HepG2 (cell line): ENCODE measurements around the gene TGFA. TPM values are rescaled to one million over a fixed set of nuclear protein-coding genes. Genes with fewer than 3 reads are reported as not detected.
A peak's percentile ranks its signal among the peaks of the same experiment; 100 is the strongest.

Experiments used
- ELF3 ChIP-seq: IDR thresholded peaks from 2 replicates; pipeline ENCODE4 v1.6.1; 2016; ENCODE audit warnings: missing genetic modification reagents, missing compliant biosample characterization
- FIP1L1 ChIP-seq: fragments of 200-400 bp; formaldehyde crosslinking; IDR thresholded peaks from 2 replicates; pipeline ENCODE4 v1.6.1; 2018; ENCODE audit warnings: low read depth, mild to moderate bottlenecking, low read length, moderate library complexity, borderline replicate concordance; ENCODE audit not compliant: insufficient read depth
- FOXC1 ChIP-seq: sonication (generic); formaldehyde crosslinking; IDR thresholded peaks from 2 replicates; pipeline ENCODE4 v1.8.0; 2022; ENCODE audit warnings: mild to moderate bottlenecking, missing genetic modification reagents, borderline replicate concordance
- HMG20B ChIP-seq: conservative IDR thresholded peaks from 2 replicates; pipeline ENCODE4 v1.6.1; 2016; ENCODE audit warnings: missing genetic modification reagents, missing compliant biosample characterization
- KDM5B ChIP-seq: sonication (generic); formaldehyde crosslinking; IDR thresholded peaks from 2 replicates; pipeline ENCODE4 v1.4.0; 2020; ENCODE audit warnings: missing genetic modification reagents, mild to moderate bottlenecking, borderline replicate concordance
- MEF2D ChIP-seq: sonication (generic); formaldehyde crosslinking; IDR thresholded peaks from 2 replicates; pipeline ENCODE4 v1.5.1; 2020; ENCODE audit warnings: mild to moderate bottlenecking, missing genetic modification reagents
- NR1H2 ChIP-seq: sonication (generic); formaldehyde crosslinking; IDR thresholded peaks from 2 replicates; pipeline ENCODE4 v1.8.1; 2022; ENCODE audit warnings: low read depth, missing genetic modification reagents, borderline replicate concordance
- PHB2 ChIP-seq: fragments of 450-650 bp; IDR thresholded peaks from 2 replicates; pipeline ENCODE4 v1.6.1; 2018; ENCODE audit not compliant: partially characterized antibody
- REPIN1 ChIP-seq: sonication (generic); formaldehyde crosslinking; IDR thresholded peaks from 2 replicates; pipeline ENCODE4 v1.8.0; 2022; ENCODE audit warnings: missing genetic modification reagents, low read depth, mild to moderate bottlenecking, borderline replicate concordance
- ZBTB1 ChIP-seq: sonication (generic); formaldehyde crosslinking; IDR thresholded peaks from 2 replicates; pipeline ENCODE4 v1.4.0; 2020; ENCODE audit warnings: missing genetic modification reagents, borderline replicate concordance
- ZEB1 ChIP-seq: IDR thresholded peaks from 2 replicates; pipeline ENCODE4 v1.6.1; 2012; ENCODE audit warnings: mild to moderate bottlenecking, low read depth, inconsistent platforms; ENCODE audit not compliant: insufficient replicate concordance
- ZNF205 ChIP-seq: IDR thresholded peaks from 2 replicates; pipeline ENCODE4 v1.6.1; 2018; ENCODE audit warnings: missing biosample characterization, missing genetic modification reagents
- ZNF354B ChIP-seq: sonication (generic); formaldehyde crosslinking; IDR thresholded peaks from 2 replicates; pipeline ENCODE4 v1.8.0; 2022; ENCODE audit warnings: mild to moderate bottlenecking, missing genetic modification reagents
- polyA plus RNA-seq, 8 experiments: library from polyadenylated mRNA; depleted of rRNA in 3 of 8; stranded (reverse) in 7 of 8; unstranded in 1 of 8; fragments of >200 nt; fragmentation: Illumina TruSeq in 4 of 8; extraction: Trizol in 4 of 8; gene quantifications; 2 replicates each; pipeline versions ENCODE4 v1.2.1 to v1.2.3, GENCODE V29; 2011 to 2016; ENCODE audit warnings: low read depth in 4 of 8, missing spikeins in 1 of 8, mixed read lengths in 1 of 8; ENCODE audit not compliant: insufficient read depth in 1 of 8
- total RNA-seq, 5 experiments: library from RNA; depleted of rRNA; stranded (reverse); fragments of >200 nt; fragmentation: Illumina TruSeq; extraction: Trizol; gene quantifications; 2 replicates each; pipeline ENCODE4 v1.2.3, GENCODE V29; 2016; ENCODE audit warnings: low read depth in 1 of 5
- TF ChIP-seq, protein P1 (sequence below): sonication (generic); formaldehyde crosslinking; IDR thresholded peaks from 2 replicates; pipeline ENCODE4 v1.5.1; 2020; ENCODE audit warnings: mild to moderate bottlenecking, missing genetic modification reagents, borderline replicate concordance
- TF ChIP-seq, protein P2 (sequence below): sonication (generic); formaldehyde crosslinking; IDR thresholded peaks from 2 replicates; pipeline ENCODE4 v1.4.0; 2020; ENCODE audit warnings: missing genetic modification reagents
- TF ChIP-seq, protein P3 (sequence below): IDR thresholded peaks from 2 replicates; pipeline ENCODE4 v1.6.1; 2016; ENCODE audit warnings: low read depth
- TF ChIP-seq, protein P4 (sequence below): IDR thresholded peaks from 2 replicates; pipeline ENCODE4 v1.6.1; 2016; ENCODE audit warnings: low read depth, missing genetic modification reagents, missing compliant biosample characterization

TGFA gene
- total and polyA plus RNA-seq, 2 of the 13 experiments (the other 11 are each of a cell fraction or from before 2014, with no cell fraction given) = 7.8 to 15.3 TPM

DNA sequence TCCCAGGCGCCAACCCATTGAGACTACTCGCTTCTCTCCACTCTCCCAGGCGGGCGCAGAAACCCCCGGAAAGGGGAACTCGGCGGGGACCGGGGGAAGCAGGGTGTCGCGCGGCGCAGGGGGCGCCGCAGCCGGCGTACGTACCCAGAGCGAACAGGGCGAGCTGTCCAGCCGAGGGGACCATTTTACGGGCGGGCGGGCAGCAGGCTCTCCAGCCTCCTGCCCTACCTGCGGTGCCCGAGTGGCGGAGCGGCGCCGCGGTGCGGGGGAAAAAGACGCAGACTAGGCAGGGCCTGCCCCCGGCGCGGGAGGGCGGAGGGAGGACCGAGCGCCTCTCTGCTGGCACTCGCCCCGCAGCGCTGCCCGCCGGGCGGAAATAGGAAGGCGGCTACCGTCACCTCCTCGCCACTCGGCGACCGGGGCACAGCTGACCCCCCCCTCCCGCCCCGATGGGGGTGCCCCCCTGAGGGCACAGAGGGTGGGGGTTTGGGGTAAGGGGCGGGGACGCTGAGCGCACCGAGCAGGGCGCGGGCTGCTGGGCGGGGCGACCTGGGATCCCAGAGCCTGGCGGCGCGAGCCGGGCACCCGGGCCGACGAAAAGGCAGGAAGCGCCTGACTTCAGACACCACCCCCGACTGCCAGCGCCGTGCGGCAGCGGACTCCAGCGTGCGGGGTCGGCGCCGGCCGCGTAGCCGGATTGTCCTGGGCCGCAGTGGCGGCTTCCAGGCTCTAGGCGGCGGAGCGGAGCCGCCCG, at the start of gene TGFA (continued):
- TF ChIP-seq, protein P1, sequence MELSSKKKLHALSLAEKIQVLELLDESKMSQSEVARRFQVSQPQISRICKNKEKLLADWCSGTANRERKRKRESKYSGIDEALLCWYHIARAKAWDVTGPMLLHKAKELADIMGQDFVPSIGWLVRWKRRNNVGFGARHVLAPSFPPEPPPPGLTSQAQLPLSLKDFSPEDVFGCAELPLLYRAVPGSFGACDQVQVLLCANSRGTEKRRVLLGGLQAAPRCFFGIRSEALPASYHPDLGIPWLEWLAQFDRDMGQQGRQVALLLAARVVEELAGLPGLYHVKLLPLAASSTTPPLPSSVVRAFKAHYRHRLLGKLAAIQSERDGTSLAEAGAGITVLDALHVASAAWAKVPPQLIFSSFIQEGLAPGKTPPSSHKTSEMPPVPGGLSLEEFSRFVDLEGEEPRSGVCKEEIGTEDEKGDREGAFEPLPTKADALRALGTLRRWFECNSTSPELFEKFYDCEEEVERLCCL (CRISPR knock-in tag) = no peak; the same call in 1 of the 2 replicates
- TF ChIP-seq REPIN1 (peak; percentile 19; the same call in 1 of the 2 replicates), FOXC1 (CRISPR knock-in tag) (no peak), ZNF205 (CRISPR knock-in tag) (peak; percentile 28), NR1H2 (CRISPR knock-in tag) (no peak), PHB2 (no peak), ZBTB1 (peak; percentile 95; the same call in 1 of the 2 replicates), KDM5B (peak; percentile 4; the same call in 1 of the 2 replicates), ELF3 (peak; percentile 28), MEF2D (no peak), ZNF354B (CRISPR knock-in tag) (no peak), HMG20B (CRISPR knock-in tag) (peak; percentile 62; the same call in 1 of the 2 replicates), FIP1L1 (no peak), ZEB1 (peak; percentile 56)
- TF ChIP-seq, protein P2, sequence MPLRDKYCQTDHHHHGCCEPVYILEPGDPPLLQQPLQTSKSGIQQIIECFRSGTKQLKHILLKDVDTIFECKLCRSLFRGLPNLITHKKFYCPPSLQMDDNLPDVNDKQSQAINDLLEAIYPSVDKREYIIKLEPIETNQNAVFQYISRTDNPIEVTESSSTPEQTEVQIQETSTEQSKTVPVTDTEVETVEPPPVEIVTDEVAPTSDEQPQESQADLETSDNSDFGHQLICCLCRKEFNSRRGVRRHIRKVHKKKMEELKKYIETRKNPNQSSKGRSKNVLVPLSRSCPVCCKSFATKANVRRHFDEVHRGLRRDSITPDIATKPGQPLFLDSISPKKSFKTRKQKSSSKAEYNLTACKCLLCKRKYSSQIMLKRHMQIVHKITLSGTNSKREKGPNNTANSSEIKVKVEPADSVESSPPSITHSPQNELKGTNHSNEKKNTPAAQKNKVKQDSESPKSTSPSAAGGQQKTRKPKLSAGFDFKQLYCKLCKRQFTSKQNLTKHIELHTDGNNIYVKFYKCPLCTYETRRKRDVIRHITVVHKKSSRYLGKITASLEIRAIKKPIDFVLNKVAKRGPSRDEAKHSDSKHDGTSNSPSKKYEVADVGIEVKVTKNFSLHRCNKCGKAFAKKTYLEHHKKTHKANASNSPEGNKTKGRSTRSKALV = no peak; the same call in 1 of the 2 replicates
- TF ChIP-seq, protein P3, sequence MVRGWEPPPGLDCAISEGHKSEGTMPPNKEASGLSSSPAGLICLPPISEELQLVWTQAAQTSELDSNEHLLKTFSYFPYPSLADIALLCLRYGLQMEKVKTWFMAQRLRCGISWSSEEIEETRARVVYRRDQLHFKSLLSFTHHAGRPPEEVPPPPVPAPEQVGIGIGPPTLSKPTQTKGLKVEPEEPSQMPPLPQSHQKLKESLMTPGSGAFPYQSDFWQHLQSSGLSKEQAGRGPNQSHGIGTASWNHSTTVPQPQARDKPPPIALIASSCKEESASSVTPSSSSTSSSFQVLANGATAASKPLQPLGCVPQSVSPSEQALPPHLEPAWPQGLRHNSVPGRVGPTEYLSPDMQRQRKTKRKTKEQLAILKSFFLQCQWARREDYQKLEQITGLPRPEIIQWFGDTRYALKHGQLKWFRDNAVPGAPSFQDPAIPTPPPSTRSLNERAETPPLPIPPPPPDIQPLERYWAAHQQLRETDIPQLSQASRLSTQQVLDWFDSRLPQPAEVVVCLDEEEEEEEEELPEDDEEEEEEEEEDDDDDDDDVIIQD (CRISPR knock-in tag) = 0 out of 2 replicates have a peak, but pooled peaks have one; percentile 11
- TF ChIP-seq, protein P4, sequence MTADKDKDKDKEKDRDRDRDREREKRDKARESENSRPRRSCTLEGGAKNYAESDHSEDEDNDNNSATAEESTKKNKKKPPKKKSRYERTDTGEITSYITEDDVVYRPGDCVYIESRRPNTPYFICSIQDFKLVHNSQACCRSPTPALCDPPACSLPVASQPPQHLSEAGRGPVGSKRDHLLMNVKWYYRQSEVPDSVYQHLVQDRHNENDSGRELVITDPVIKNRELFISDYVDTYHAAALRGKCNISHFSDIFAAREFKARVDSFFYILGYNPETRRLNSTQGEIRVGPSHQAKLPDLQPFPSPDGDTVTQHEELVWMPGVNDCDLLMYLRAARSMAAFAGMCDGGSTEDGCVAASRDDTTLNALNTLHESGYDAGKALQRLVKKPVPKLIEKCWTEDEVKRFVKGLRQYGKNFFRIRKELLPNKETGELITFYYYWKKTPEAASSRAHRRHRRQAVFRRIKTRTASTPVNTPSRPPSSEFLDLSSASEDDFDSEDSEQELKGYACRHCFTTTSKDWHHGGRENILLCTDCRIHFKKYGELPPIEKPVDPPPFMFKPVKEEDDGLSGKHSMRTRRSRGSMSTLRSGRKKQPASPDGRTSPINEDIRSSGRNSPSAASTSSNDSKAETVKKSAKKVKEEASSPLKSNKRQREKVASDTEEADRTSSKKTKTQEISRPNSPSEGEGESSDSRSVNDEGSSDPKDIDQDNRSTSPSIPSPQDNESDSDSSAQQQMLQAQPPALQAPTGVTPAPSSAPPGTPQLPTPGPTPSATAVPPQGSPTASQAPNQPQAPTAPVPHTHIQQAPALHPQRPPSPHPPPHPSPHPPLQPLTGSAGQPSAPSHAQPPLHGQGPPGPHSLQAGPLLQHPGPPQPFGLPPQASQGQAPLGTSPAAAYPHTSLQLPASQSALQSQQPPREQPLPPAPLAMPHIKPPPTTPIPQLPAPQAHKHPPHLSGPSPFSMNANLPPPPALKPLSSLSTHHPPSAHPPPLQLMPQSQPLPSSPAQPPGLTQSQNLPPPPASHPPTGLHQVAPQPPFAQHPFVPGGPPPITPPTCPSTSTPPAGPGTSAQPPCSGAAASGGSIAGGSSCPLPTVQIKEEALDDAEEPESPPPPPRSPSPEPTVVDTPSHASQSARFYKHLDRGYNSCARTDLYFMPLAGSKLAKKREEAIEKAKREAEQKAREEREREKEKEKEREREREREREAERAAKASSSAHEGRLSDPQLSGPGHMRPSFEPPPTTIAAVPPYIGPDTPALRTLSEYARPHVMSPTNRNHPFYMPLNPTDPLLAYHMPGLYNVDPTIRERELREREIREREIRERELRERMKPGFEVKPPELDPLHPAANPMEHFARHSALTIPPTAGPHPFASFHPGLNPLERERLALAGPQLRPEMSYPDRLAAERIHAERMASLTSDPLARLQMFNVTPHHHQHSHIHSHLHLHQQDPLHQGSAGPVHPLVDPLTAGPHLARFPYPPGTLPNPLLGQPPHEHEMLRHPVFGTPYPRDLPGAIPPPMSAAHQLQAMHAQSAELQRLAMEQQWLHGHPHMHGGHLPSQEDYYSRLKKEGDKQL = no peak; the same call in 1 of the 2 replicates
